K562 (cell line): Measurements from ENCODE around the gene EYA2. TPM values are rescaled to one million over a fixed set of nuclear protein-coding genes. Genes with fewer than 3 reads are reported as not detected.

Experiments
- ATAC-seq: fragments of 200-7000 bp; cut with Tn5 transposase; 3 replicates; pipeline ENCODE4 v1.9.1; 2020; ENCODE audit warnings: moderate library complexity
- BruUV-seq: library from RNA; stranded (reverse); fragments of 400-500 nt; replicated peaks from 2 replicates; lab custom pipeline; 2021; lab: Mats Ljungman, UMichigan
- CTCF ChIA-PET: fragments of 300-600 bp; formaldehyde crosslinking; extraction: SDS; loops from one replicate; lab custom pipeline; 2021; ENCODE audit warnings: low intra/inter-chr PET ratio; lab: Yijun Ruan, JAX
- POLR2A ChIA-PET: fragments of 300-600, 350-650 bp; sonication (Branson Sonifier 250); formaldehyde crosslinking; extraction: SDS; loops from one replicate; lab custom pipeline; 2021; ENCODE audit warnings: antibody characterized with exemption, inconsistent platforms; lab: Yijun Ruan, JAX
- DNase-seq, 4 experiments: peaks; one replicate each; pipeline versions ENCODE4 v3.0.0 to v3.0.0-alpha.2; 2011 to 2018; ENCODE audit warnings: low spot score in 3 of 4, mixed read lengths in 3 of 4; ENCODE audit errors: extremely low read depth in 1 of 4
- FAIRE-seq: peaks from 2 replicates; lab custom pipeline; 2011; peaks lifted over from hg19 to GRCh38; lab: Jason Lieb, UNC
- H2AFZ ChIP-seq: 2 replicates; pipeline ENCODE4 v1.6.0; 2011; ENCODE audit warnings: low read depth, low read length, control low read depth, inconsistent platforms
- H3K27ac ChIP-seq: fragments of 200-600 bp; 3 replicates; pipeline ENCODE4 v1.8.0; 2011; ENCODE audit warnings: low read depth, mild to moderate bottlenecking, control low read depth, inconsistent platforms, low read length, moderate library complexity, mixed read lengths; ENCODE audit errors: extremely low read depth
- H3K27me3 ChIP-seq, 2 experiments: fragments of 300-600 bp in 1 of 2; 2 replicates in 1 of 2; 3 replicates in 1 of 2; pipeline versions ENCODE4 v1.6.0 to v1.8.0; 2011; ENCODE audit warnings: inconsistent platforms in 2 of 2, low read length in 2 of 2, mild to moderate bottlenecking in 1 of 2, mixed read lengths in 1 of 2, moderate library complexity in 1 of 2; ENCODE audit not compliant: control insufficient read depth in 2 of 2, insufficient read depth in 2 of 2
- H3K36me3 ChIP-seq: fragments of 300-600 bp; 3 replicates; pipeline ENCODE4 v1.8.0; 2011; ENCODE audit warnings: mild to moderate bottlenecking, low read length, inconsistent platforms; ENCODE audit not compliant: control insufficient read depth, insufficient read depth
- H3K4me1 ChIP-seq, 2 experiments: fragments of 200-600 bp in 1 of 2; replicated peaks in 1 of 2; 2 replicates in 1 of 2; 3 replicates in 1 of 2; pipeline versions ENCODE4 v1.5.1 to v1.8.0; 2011; ENCODE audit warnings: inconsistent platforms in 2 of 2, low read length in 2 of 2, mild to moderate bottlenecking in 1 of 2, mixed read lengths in 1 of 2, moderate library complexity in 1 of 2; ENCODE audit not compliant: control insufficient read depth in 2 of 2, insufficient read depth in 2 of 2
- H3K4me2 ChIP-seq: 2 replicates; pipeline ENCODE4 v1.6.1; 2011; ENCODE audit warnings: low read length, control low read depth, inconsistent platforms, mixed read lengths; ENCODE audit not compliant: insufficient read depth
- H3K4me3 ChIP-seq: fragments of 200-600 bp; sonication (generic), shearing (Covaris generic); 2 replicates; pipeline ENCODE4 v1.5.1; 2016; ENCODE audit warnings: control low read depth, inconsistent platforms
- H3K79me2 ChIP-seq: fragments of 200-600 bp; 3 replicates; pipeline ENCODE4 v1.8.0; 2011; ENCODE audit warnings: low read length, inconsistent platforms; ENCODE audit not compliant: control insufficient read depth, insufficient read depth
- H3K9ac ChIP-seq, 2 experiments: 2 replicates each; pipeline versions ENCODE4 v1.6.0 to v1.6.1; 2011; ENCODE audit warnings: low read depth in 2 of 2, low read length in 2 of 2, control low read depth in 1 of 2, inconsistent platforms in 1 of 2, mild to moderate bottlenecking in 1 of 2, mixed read lengths in 1 of 2; ENCODE audit not compliant: insufficient read depth in 1 of 2
- H3K9me1 ChIP-seq: one replicate; pipeline ENCODE4 v1.6.0; 2011; ENCODE audit warnings: inconsistent platforms, mild to moderate bottlenecking, low read length, moderate library complexity; ENCODE audit not compliant: control insufficient read depth, insufficient read depth
- H3K9me3 ChIP-seq: replicated peaks from 2 replicates; pipeline ENCODE4 v1.5.1; 2011; ENCODE audit warnings: low read depth, low read length, inconsistent platforms; ENCODE audit not compliant: control insufficient read depth, insufficient read depth
- H4K20me1 ChIP-seq: replicated peaks from 2 replicates; pipeline ENCODE4 v1.6.1; 2011; ENCODE audit warnings: low read length, inconsistent platforms, mixed read lengths; ENCODE audit not compliant: control insufficient read depth, insufficient read depth
- BCL6 ChIP-seq: fragments of 250-450 bp; sonication (Bioruptor Pico); IDR thresholded peaks from 2 replicates; pipeline ENCODE4 v1.4.0; 2020
- BDP1 ChIP-seq: IDR thresholded peaks from 3 replicates; pipeline ENCODE4 v1.6.1; 2011; ENCODE audit not compliant: insufficient read length, insufficient read depth
- CC2D1A ChIP-seq: fragments of 450-650 bp; IDR thresholded peaks from 2 replicates; pipeline ENCODE4 v1.6.1; 2017; ENCODE audit warnings: mild to moderate bottlenecking
- CREBBP ChIP-seq: IDR thresholded peaks from one replicate; pipeline ENCODE4 v1.6.1; 2012; ENCODE audit warnings: low read depth, mild to moderate bottlenecking, control low read depth, inconsistent platforms, low read length
- HNRNPH1 ChIP-seq: fragments of 200-400 bp; formaldehyde crosslinking; optimal IDR thresholded peaks from 2 replicates; pipeline ENCODE3; 2017; ENCODE audit warnings: low read depth, mild to moderate bottlenecking, low read length, moderate library complexity
- NR2F6 ChIP-seq: fragments of 450-650 bp; formaldehyde crosslinking; IDR thresholded peaks from 2 replicates; pipeline ENCODE4 v1.4.0; 2020; ENCODE audit warnings: mild to moderate bottlenecking
- OTX1 ChIP-seq: fragments of 450-650 bp; formaldehyde crosslinking; IDR thresholded peaks from 2 replicates; pipeline ENCODE4 v1.4.0; 2022; ENCODE audit warnings: mild to moderate bottlenecking
- RBM22 ChIP-seq: fragments of 200-400 bp; formaldehyde crosslinking; IDR thresholded peaks from 2 replicates; pipeline ENCODE4 v1.6.1; 2018; ENCODE audit warnings: low read length, low read depth; ENCODE audit not compliant: poor library complexity, severe bottlenecking
- TAF15 ChIP-seq: fragments of 200-400 bp; formaldehyde crosslinking; IDR thresholded peaks from 2 replicates; pipeline ENCODE4 v1.6.1; 2017; ENCODE audit warnings: mild to moderate bottlenecking, low read depth, low read length, moderate library complexity
- WGBS: fragments of 100-300 bp; shearing (Covaris generic); methylation state at CpG from one replicate; pipeline ENCODE4 v1.1.6; 2016; ENCODE audit warnings: low coverage, mixed read lengths; ENCODE audit not compliant: insufficient coverage; ENCODE audit errors: missing lambda C conversion rate; 5-methylcytosine and 5-hydroxymethylcytosine counted together
- in situ Hi-C: fragments of 300-500 bp; cut with MboI; formaldehyde crosslinking; loops from 4 replicates; pipeline ENCODE4 v1.15.0; 2018; ENCODE audit warnings: inconsistent platforms, mixed read lengths
- intact Hi-C: fragments of 100-400 bp; cut with micrococcal nuclease; formaldehyde crosslinking; loops from 2 replicates; pipeline ENCODE4 v1.14.2; 2022
- polyA plus RNA-seq, 8 experiments: library from polyadenylated mRNA; depleted of rRNA in 4 of 8; stranded (reverse) in 5 of 8; unstranded in 3 of 8; fragments of >200 nt; fragmentation: Nextera tagmentation in 2 of 8; fragmentation: Illumina TruSeq in 1 of 8; extraction: Ambion mirVana in 2 of 8; extraction: Trizol in 1 of 8; gene quantifications; 2 replicates each; pipeline versions ENCODE4 v1.2.1 to v1.2.3, GENCODE V29; 2011 to 2014; ENCODE audit warnings: inconsistent platforms in 1 of 8, missing spikeins in 1 of 8
- total RNA-seq, 7 experiments: library from RNA; depleted of rRNA in 6 of 7; stranded (reverse); fragments of >200 nt in 6 of 7; fragmentation: Illumina TruSeq in 2 of 7; extraction: Trizol in 2 of 7; gene quantifications; 2 replicates each; pipeline versions ENCODE4 v1.2.1 to v1.2.3, GENCODE V29; 2011 to 2021; ENCODE audit warnings: low replicate concordance in 1 of 7
- TF ChIP-seq, protein P1 (sequence below): fragments of 450-650 bp; formaldehyde crosslinking; IDR thresholded peaks from 2 replicates; pipeline ENCODE4 v1.4.0; 2020; ENCODE audit warnings: mild to moderate bottlenecking, moderate library complexity

Gene EYA2
- total and polyA plus RNA-seq, 9 of the 15 experiments (the other 6 are each of a cell fraction or from before 2014, with no cell fraction given) = 0.03 TPM; not detected in 8

DNA sequence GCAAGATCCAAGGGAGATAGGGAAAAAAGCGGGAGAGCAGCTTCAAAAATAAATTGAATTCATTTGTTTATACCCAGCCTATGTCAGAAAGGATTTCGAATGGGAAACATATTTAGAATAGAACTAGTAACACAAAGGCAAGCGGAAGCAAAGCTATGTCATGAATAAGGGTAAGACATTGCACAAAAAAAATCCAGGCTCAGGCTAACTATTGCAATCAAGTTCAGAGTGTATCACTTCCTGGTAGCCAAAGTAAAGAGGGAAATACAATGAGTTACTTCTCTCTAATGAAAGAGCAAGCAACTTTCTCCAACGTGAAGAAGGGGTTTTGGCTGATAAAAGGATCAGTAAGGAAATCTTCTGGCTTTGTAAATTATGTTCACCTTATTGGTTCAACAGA lies 249.0 kb downstream of the EYA2 start:
- POLR2A ChIA-PET = interaction anchor here (0.7 kb wide), 1 partner anchor 410 kb away, joined by 3 read pairs; no protein-coding TSS in a partner anchor

More for the DNA sequence above, 249.0 kb downstream of the EYA2 start:
- no TSS peak for BruUV-seq
- Histone ChIP-seq H3K4me1 (no peaks in the 10 kb centered on the region), H3K27ac (no peak overlapping the region), H3K9me3 (no peaks in the 10 kb centered on the region), H2AFZ (no peak overlapping the region), H3K9ac (no peak overlapping the region), H3K36me3 (no peaks in the 10 kb centered on the region), H3K9me1 (no peaks in the 10 kb centered on the region), H3K4me3 (no peak overlapping the region), H3K4me2 (no peak overlapping the region), H4K20me1 (no peaks in the 10 kb centered on the region), H3K27me3 (peaks cover 16 to 41% of the 10 kb centered on the region in 2 experiments), H3K79me2 (no peaks in the 10 kb centered on the region)
- CTCF ChIA-PET = no interaction called here
- in situ Hi-C loops (no loop called here), intact Hi-C loops (no loop called here)
- whole genome bisulfite sequencing = 2% methylated on average over 4 of the region's 4 CpGs
- ATAC-seq (no peak), DNase-seq (no peak), FAIRE-seq (no peak)
- TF ChIP-seq CREBBP = no peak
- TF ChIP-seq, protein P1, sequence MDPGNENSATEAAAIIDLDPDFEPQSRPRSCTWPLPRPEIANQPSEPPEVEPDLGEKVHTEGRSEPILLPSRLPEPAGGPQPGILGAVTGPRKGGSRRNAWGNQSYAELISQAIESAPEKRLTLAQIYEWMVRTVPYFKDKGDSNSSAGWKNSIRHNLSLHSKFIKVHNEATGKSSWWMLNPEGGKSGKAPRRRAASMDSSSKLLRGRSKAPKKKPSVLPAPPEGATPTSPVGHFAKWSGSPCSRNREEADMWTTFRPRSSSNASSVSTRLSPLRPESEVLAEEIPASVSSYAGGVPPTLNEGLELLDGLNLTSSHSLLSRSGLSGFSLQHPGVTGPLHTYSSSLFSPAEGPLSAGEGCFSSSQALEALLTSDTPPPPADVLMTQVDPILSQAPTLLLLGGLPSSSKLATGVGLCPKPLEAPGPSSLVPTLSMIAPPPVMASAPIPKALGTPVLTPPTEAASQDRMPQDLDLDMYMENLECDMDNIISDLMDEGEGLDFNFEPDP (CRISPR knock-in tag) = no peak
- no peak for TF ChIP-seq CC2D1A
- no peak for TF ChIP-seq NR2F6
- no peak for TF ChIP-seq HNRNPH1
- no peak for TF ChIP-seq BDP1
- no peak for TF ChIP-seq OTX1
- TF ChIP-seq RBM22 = no peak
- no peak for TF ChIP-seq TAF15
- TF ChIP-seq BCL6 (CRISPR knock-in tag) = no peak
